Activated CD4-positive, alpha-beta T cell treated with anti-CD3 and anti-CD28 coated beads for 1 hour (primary cell): ENCODE data around the gene DDX52.

Experiments
- DNase-seq: peaks from one replicate; pipeline ENCODE4 v3.0.0-alpha.2; 2020

DDX52 gene

DNA sequence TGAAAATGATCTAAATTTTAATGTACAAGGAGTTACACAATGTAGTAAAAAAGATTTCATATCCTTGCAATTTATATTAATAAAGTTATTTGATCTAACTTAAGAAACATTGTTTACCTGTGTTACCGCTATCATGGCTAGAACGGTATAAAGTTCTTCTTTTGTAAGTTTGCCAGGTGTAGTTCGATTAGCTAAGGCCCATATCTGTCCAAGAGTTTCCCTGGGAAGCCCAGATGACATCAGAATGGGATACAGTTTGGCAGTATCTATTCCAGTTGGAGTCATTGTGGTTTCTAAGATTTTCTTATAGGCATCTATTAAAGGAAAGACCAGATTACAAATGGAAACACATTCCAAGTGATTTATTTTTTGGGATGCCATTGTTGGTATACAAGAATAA, 71.6 kb downstream of the DDX52 start:
- no peak for DNase-seq

DNA sequence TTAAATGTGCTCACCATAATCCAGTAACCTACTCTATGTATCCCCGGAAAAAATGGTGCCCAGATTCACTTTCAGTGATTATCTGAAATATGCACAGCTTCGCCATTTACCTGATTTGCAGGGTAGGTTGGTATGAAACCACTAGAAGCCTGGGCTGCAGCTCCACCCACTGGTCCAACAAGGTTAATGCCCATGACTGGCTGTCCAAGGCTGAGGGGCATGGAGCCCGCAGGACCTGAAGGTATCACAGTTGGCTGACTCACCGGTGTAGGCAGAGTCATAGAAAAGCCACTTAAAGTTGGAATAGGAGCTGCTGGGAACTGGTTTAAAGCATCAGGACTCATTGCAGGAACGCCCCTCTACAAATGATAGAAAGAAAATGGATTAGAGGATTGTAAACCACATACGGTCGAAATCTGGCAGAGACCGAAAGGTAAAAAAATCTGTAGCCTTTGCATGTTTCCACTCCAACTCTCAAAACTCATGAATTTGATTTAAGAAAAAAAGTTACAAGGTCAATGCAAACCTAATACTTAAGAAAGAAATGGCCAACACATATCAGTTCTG, 72.6 kb downstream of the DDX52 start:
- no peak for DNase-seq

- no peak for DNase-seq
These were observed 74.7 kb downstream of the DDX52 start for GRCh38 chr17:37568350-37569053.

DNA sequence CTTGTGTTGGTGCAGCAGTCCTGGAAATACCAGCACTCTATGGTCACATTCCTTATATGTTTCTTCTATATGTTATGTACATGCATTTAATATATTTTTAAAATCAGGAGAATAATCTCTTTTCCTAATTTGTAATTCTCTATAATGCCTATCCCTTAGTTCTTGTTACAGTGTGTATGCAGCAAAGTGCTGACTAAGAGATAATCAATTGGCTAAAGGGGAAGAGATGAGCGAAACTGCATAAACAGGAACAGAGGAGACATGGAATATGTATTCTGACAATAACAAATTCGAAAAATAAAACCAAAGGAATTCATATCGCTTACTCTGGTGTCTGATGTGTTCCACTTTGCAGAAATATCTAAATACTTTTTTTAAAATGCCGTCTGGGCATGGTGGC, 75.7 kb downstream of the DDX52 start:
- DNase-seq = no peak

DNA sequence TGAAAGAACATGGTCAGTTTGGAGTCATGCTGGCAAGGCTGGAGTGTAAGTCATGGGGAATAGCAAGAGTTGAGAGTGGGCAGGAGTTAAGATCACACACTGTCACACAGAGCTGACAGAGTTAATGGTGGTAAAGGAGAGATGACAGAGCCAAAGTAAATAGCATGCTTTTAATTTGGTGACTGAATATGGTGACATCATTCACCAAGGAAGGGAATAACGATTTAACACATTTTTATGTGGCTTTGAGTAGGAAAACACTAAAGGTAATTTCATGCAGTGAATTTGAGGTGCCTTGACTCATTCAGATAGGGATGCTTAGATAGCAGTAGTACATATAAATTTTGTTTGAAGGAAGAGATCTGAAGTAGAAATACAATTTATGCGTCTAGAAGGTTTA, 76.1 kb downstream of the DDX52 start:
- DNase-seq = no peak

DNA sequence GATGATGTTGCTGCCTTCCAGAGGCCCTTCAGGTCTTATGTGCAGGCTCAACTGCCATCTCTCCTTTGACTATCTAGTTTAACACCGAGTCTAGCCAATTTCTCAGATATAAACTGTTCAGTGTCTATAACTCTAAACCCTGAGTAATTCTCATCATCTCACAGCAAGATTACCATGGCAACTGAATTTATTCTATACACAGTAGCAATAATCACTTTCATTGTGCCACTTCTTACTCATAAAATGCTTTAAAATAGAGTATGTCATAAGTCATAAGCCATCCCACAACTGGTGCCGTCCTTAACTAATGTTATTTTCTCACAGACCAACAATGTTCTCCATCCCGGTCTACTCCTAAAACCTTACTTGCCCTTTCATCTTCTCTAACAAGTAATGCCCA, 79.0 kb downstream of the DDX52 start:
- no peak for DNase-seq

GRCh38 chr17:37562016-37562745, 81.1 kb downstream of the DDX52 start:
- DNase-seq = no peak
